ENCODE results near the gene DENND4C. TPM values are rescaled to one million over a fixed set of nuclear protein-coding genes. Genes with fewer than 3 reads are reported as not detected.

Gene DENND4C
- total RNA-seq, 1 experiment from 2014 or later = 26.6 TPM

- Histone ChIP-seq H2BK120ac (ENCODE audit: low read depth, low read length, poor library complexity, severe bottlenecking) (no peak within 1 kb of the TSS), H4K5ac (ENCODE audit: insufficient read length, low read depth, low read length) (no peak within 1 kb of the TSS), H3K79me2 (ENCODE audit: insufficient read depth, low read length) (no peaks in the 10 kb centered on the region; the same call in 1 of the 2 replicates), H2AFZ (ENCODE audit: low read length) (no peak within 1 kb of the TSS), H3K4me2 (ENCODE audit: insufficient read depth, insufficient read length, low read length) (peak within 1 kb of the TSS; percentile 88), H3K9ac (ENCODE audit: extremely low read depth, insufficient read length, low read length) (peak within 1 kb of the TSS; percentile 60), H3K27me3 (ENCODE audit: insufficient read depth, low read length) (peaks cover 3% of the 10 kb centered on the region; the same call in 1 of the 2 replicates), H2BK15ac (ENCODE audit: low read depth, low read length) (no peak within 1 kb of the TSS), H3K18ac (ENCODE audit: insufficient read length, low read depth, low read length) (no peak within 1 kb of the TSS), H2BK12ac (ENCODE audit: insufficient read length, low read depth, low read length) (no peak within 1 kb of the TSS), H3K14ac (ENCODE audit: insufficient read depth, low read length) (no peak within 1 kb of the TSS), H3K4ac (ENCODE audit: low read depth, low read length) (no peak within 1 kb of the TSS), H4K20me1 (ENCODE audit: control insufficient read depth, insufficient read depth, insufficient read length) (no peaks in the 10 kb centered on the region), H2BK20ac (ENCODE audit: low read depth, low read length, poor library complexity, severe bottlenecking) (no peak within 1 kb of the TSS), H3T11ph (ENCODE audit: low read length) (no peak within 1 kb of the TSS), H3K23ac (ENCODE audit: insufficient read length, low read depth, low read length) (no peak within 1 kb of the TSS), H4K91ac (ENCODE audit: insufficient read length, low read depth, low read length) (no peak within 1 kb of the TSS), H3K23me2 (ENCODE audit: insufficient read length, low read depth, low read length, poor library complexity, severe bottlenecking) (peaks cover 17% of the 10 kb centered on the region), H2AK5ac (ENCODE audit: insufficient read length, low read length) (no peak within 1 kb of the TSS), H3K79me1 (ENCODE audit: insufficient read depth, low read depth, low read length, poor library complexity, severe bottlenecking) (no peaks in the 10 kb centered on the region), H3K4me1 (ENCODE audit: insufficient read depth, low read length) (peaks cover 5% of the 10 kb centered on the region; the same call in 1 of the 2 replicates), H3K56ac (ENCODE audit: insufficient read length, low read depth, low read length) (no peak within 1 kb of the TSS), H3K9me3 (ENCODE audit: control insufficient read depth, low read depth, low read length) (no peaks in the 10 kb centered on the region), H3K27ac (ENCODE audit: insufficient read length, low read depth, low read length) (no peak within 1 kb of the TSS), H2BK5ac (ENCODE audit: insufficient read length, low read length) (no peak within 1 kb of the TSS), H4K8ac (replicated peaks; ENCODE audit: insufficient read length, low read depth, low read length) (no peak within 1 kb of the TSS)
- WGBS (ENCODE audit: extremely low coverage, insufficient read length, low lambda C conversion rate) = no CpG with 5 or more reads among the region's 61 CpGs
- Mint-ChIP-seq H3K4me1 (peaks cover 24 to 29% of the 10 kb centered on the region in 2 experiments), H3K27ac (peak within 1 kb of the TSS; percentile 97 to 98 (median 97); a peak in 6 of 7 replicates), H3K27me3 (ENCODE audit: low read depth) (peaks cover 14% of the 10 kb centered on the region), H3K36me3 (ENCODE audit: insufficient read depth in 1 of 3, low read depth in 3 of 3) (peaks cover 4 to 23% (median 6%) of the 10 kb centered on the region in 3 experiments; a peak in 6 of 7 replicates), H3K4me3 (peak within 1 kb of the TSS; percentile 95 to 98), H3K9me3 (peaks cover 2% of the 10 kb centered on the region in 2 experiments; a peak in 4 of 5 replicates)
- peak; percentile 16; the same call in 1 of the 3 replicates for TF ChIP-seq CTCF (conservative IDR thresholded peaks at IDR 0.05)
- DNase-seq = peak; percentile 97
Measured at GRCh38 chr9:19408693-19409400, 178.4 kb downstream of the DENND4C start, which contains the start of gene ACER2. Gene ACER2, plus strand, starts transcription at chr9:19409009. Its CDS starts 76 bp downstream, at chr9:19409085.

All from H9 (cell line).